Prostate gland (tissue), 2 donors: Measurements from ENCODE around the gene NYAP1. TPM values are rescaled to one million over a fixed set of nuclear protein-coding genes. Genes with fewer than 3 reads are reported as not detected.
A peak's percentile ranks its signal among the peaks of the same experiment; 100 is the strongest.

Source experiments
- DNase-seq: peaks from one replicate; pipeline ENCODE4 v3.0.0-alpha.2; 2019; ENCODE audit warnings: low spot score
- H3K27ac ChIP-seq, 2 donors: fragments of 200-600 bp; sonication (generic); 2 replicates each; pipeline ENCODE4 v1.5.1; 2017 to 2019
- H3K27me3 ChIP-seq: fragments of 200-600 bp; sonication (generic); replicated peaks from 2 replicates; pipeline ENCODE4 v1.5.1; 2019; ENCODE audit not compliant: insufficient read depth
- H3K36me3 ChIP-seq, 2 donors: fragments of 200-600 bp; sonication (generic); 1 replicate in 1 of 2; 2 replicates in 1 of 2; pipeline versions ENCODE4 v1.5.1 to v1.8.1; 2017 to 2019
- H3K4me1 ChIP-seq: fragments of 200-600 bp; sonication (generic); replicated peaks from 2 replicates; pipeline ENCODE4 v1.5.1; 2019
- H3K4me3 ChIP-seq, 2 donors: fragments of 200-600 bp; sonication (generic); 2 replicates each; pipeline ENCODE4 v1.5.1; 2017 to 2019
- H3K9me3 ChIP-seq: fragments of 200-600 bp; sonication (generic); 2 replicates; pipeline ENCODE4 v1.5.1; 2017
- CTCF ChIP-seq, 4 experiments: fragments of 200-600 bp in 2 of 4; fragments of 450-650 bp in 2 of 4; sonication (generic) in 2 of 4; IDR thresholded peaks; 1 replicate in 3 of 4; 2 replicates in 1 of 4; pipeline ENCODE4 v1.5.1; 2016 to 2019; ENCODE audit warnings: antibody characterized with exemption in 4 of 4, mild to moderate bottlenecking in 2 of 4, moderate library complexity in 2 of 4
- POLR2A ChIP-seq: fragments of 450-650 bp; IDR thresholded peaks from one replicate; pipeline ENCODE4 v1.6.1; 2016; ENCODE audit warnings: antibody characterized with exemption, mild to moderate bottlenecking
- POLR2AphosphoS5 ChIP-seq: sonication (generic); formaldehyde crosslinking; IDR thresholded peaks from one replicate; pipeline ENCODE4 v1.6.1; 2017; ENCODE audit warnings: antibody characterized with exemption
- WGBS: methylation state at CpG from one replicate; pipeline ENCODE4 v1.1.5; 2018; 5-methylcytosine and 5-hydroxymethylcytosine counted together
- intact Hi-C: fragments of 100-400 bp; cut with DNase I; formaldehyde crosslinking; loops from one replicate; pipeline ENCODE4 v1.14.2; 2022
- total RNA-seq, 2 donors: library from RNA; depleted of rRNA; stranded (reverse); fragments of >200 nt; gene quantifications; one replicate each; pipeline ENCODE4 v1.1.0, GENCODE V29; 2016

The NYAP1 gene
- total RNA-seq, 2 donors from 2014 or later, result 0.73 to 16.9 TPM

GRCh38 chr7:100476903-100477870 lies 6.5 kb upstream of the NYAP1 start:
- WGBS, result 9% methylated on average over 30 of the region's 30 CpGs
- H3K36me3 ChIP-seq, result no peaks in the 10 kb centered on the region
- no peak for DNase-seq
- no peaks in the 10 kb centered on the region for H3K27me3 ChIP-seq
- peaks cover 20% of the 10 kb centered on the region for H3K4me1 ChIP-seq
- TF ChIP-seq POLR2A (no peak), CTCF (IDR thresholded peaks at IDR 0.05) (peak in 2 of 4 experiments; percentile 28 to 31), POLR2AphosphoS5 (no peak)
- no peaks in the 10 kb centered on the region for H3K9me3 ChIP-seq
- peak overlapping the region; percentile 84 to 100 for H3K4me3 ChIP-seq
- intact Hi-C loops, result loop anchor here (10.0 kb wide), 1 partner anchor 198 kb away; the partner anchor contains the start of gene GNB2
- peak overlapping the region; percentile 94 to 98 for H3K27ac ChIP-seq

GRCh38 chr7:100477871-100478267 lies 5.9 kb upstream of the NYAP1 start:
- Histone ChIP-seq H3K27me3 (no peaks in the 10 kb centered on the region), H3K9me3 (no peaks in the 10 kb centered on the region), H3K36me3 (no peaks in the 10 kb centered on the region), H3K27ac (peak overlapping the region; percentile 94 to 98), H3K4me1 (peaks cover 26% of the 10 kb centered on the region), H3K4me3 (peak overlapping the region; percentile 84 to 100)
- intact Hi-C loops, result loop anchor here (10.0 kb wide), 1 partner anchor 197 kb away; the partner anchor contains the start of gene GNB2
- TF ChIP-seq POLR2A (no peak), CTCF (IDR thresholded peaks at IDR 0.05) (no peak), POLR2AphosphoS5 (no peak)
- under 1% methylated on average over 14 of the region's 16 CpGs for WGBS
- no peak for DNase-seq

- Histone ChIP-seq H3K27me3 (no peaks in the 10 kb centered on the region), H3K36me3 (no peaks in the 10 kb centered on the region), H3K4me1 (peaks cover 30% of the 10 kb centered on the region), H3K27ac (peak within 1 kb of the TSS; percentile 94 to 98), H3K9me3 (no peaks in the 10 kb centered on the region), H3K4me3 (peak within 1 kb of the TSS; percentile 84 to 100)
- DNase-seq, result peak; percentile 95
- 1% methylated on average over 27 of the region's 27 CpGs for WGBS
- intact Hi-C loops, result loop anchor here (10.0 kb wide), 1 partner anchor 196 kb away; the partner anchor contains the start of gene GNB2
- TF ChIP-seq CTCF (IDR thresholded peaks at IDR 0.05) (peak in 1 of 4 experiments; percentile 14), POLR2A (peak; percentile 97), POLR2AphosphoS5 (peak; percentile 96)
Measured at GRCh38 chr7:100478958-100479660, 4.6 kb upstream of the NYAP1 start, which contains the start of gene TSC22D4. Gene TSC22D4 (minus strand): TSS chr7:100479214. CDS start chr7:100478038, 1,176 bp downstream.

- no peak for TF ChIP-seq POLR2A
- no peak for TF ChIP-seq CTCF (IDR thresholded peaks at IDR 0.05)
- no peak for TF ChIP-seq POLR2AphosphoS5
- no peaks in the 10 kb centered on the region for H3K9me3 ChIP-seq
- peaks cover 17% of the 10 kb centered on the region for H3K4me1 ChIP-seq
- peak overlapping the region in 1 of 2 donors; percentile 30 for H3K27ac ChIP-seq
- 83% methylated on average over 1 of the region's 1 CpG for WGBS
- H3K4me3 ChIP-seq, result no peak overlapping the region
- no peak for DNase-seq
- intact Hi-C loops, result no loop called here
- no peaks in the 10 kb centered on the region for H3K27me3 ChIP-seq
- no peaks in the 10 kb centered on the region for H3K36me3 ChIP-seq
Measured at GRCh38 chr7:100481466-100481865, 2.3 kb upstream of the NYAP1 start.
